HG02852 (cell line): ENCODE measurements around the gene CACNG6.
"Not testable (repeated sequence)": the region's sequence is repeated elsewhere in the genome, so short reads cannot be mapped to it uniquely, and the experiment has no call there.

Experiments used
- ATAC-seq: cut with Tn5 transposase; IDR thresholded peaks from one replicate; pipeline ENCODE4 v1.9.1; 2021; ENCODE audit warnings: mild to moderate bottlenecking, moderate library complexity; ENCODE audit not compliant: unreplicated experiment

The CACNG6 gene

GRCh38 chr19:53991224-53992113 lies at the start of gene CACNG6:
CACNG6 (plus strand) TSS chr19:53991637; CDS start chr19:53992878, 1,241 bp downstream.
- no peak for ATAC-seq

- ATAC-seq: no peak
Measured at GRCh38 chr19:53942001-53942786, 49.2 kb upstream of the CACNG6 start.

GRCh38 chr19:53944416-53944815 lies 47.0 kb upstream of the CACNG6 start:
- ATAC-seq: no peak

- ATAC-seq: no peak
Measured at GRCh38 chr19:53944933-53945332, 46.5 kb upstream of the CACNG6 start.

GRCh38 chr19:53945441-53945840 lies 46.0 kb upstream of the CACNG6 start:
- ATAC-seq: no peak

- ATAC-seq: no peak
Measured at GRCh38 chr19:53945998-53946397, 45.4 kb upstream of the CACNG6 start.

- no peak for ATAC-seq
Measured at GRCh38 chr19:53947624-53948023, 43.8 kb upstream of the CACNG6 start.

GRCh38 chr19:53948611-53949010 lies 42.8 kb upstream of the CACNG6 start:
- not testable (repeated sequence) for ATAC-seq

- no peak for ATAC-seq
Measured at GRCh38 chr19:53951436-53951835, 40.0 kb upstream of the CACNG6 start.

- no peak for ATAC-seq
Measured at GRCh38 chr19:53951947-53952346, 39.5 kb upstream of the CACNG6 start.

- no peak for ATAC-seq
Measured at GRCh38 chr19:53953383-53953782, 38.1 kb upstream of the CACNG6 start.

GRCh38 chr19:53957448-53958167 lies 33.8 kb upstream of the CACNG6 start:
- no peak for ATAC-seq

- ATAC-seq: no peak
Measured at GRCh38 chr19:53958168-53958571, 33.3 kb upstream of the CACNG6 start.

- ATAC-seq: no peak
Measured at GRCh38 chr19:53958823-53959757, 32.3 kb upstream of the CACNG6 start.

GRCh38 chr19:53960187-53960586 lies 31.2 kb upstream of the CACNG6 start:
- no peak for ATAC-seq

- ATAC-seq: no peak
Measured at GRCh38 chr19:53960886-53961285, 30.6 kb upstream of the CACNG6 start.

GRCh38 chr19:53961523-53962356 lies 29.7 kb upstream of the CACNG6 start:
- ATAC-seq: no peak

GRCh38 chr19:53962887-53963431 lies 28.5 kb upstream of the CACNG6 start, which contains the start of gene CACNG8:
CACNG8 (plus strand) TSS chr19:53962937.
- ATAC-seq: no peak

- ATAC-seq: no peak
Measured at GRCh38 chr19:53965091-53965490, 26.3 kb upstream of the CACNG6 start.
